Stimulated activated naive B cell treated with anti-CD40 and anti-IgM and Interleukin-4, amounts not matched to agents 10 μg/mL and 1 μg/mL and 100 μg/mL, for 72 hours (primary cell): Measurements from ENCODE around the gene CIT.

Source experiments
- ATAC-seq, 2 donors: fragments of 150-1000 bp; cut with Tn5 transposase; replicated peaks; 2 replicates each; pipeline ENCODE4 v1.10.0; 2021; ENCODE audit warnings: moderate library complexity in 1 of 2
- DNase-seq: peaks from one replicate; pipeline ENCODE4 v3.0.0; 2021
- H3K27ac Mint-ChIP-seq: one replicate; pipeline ENCODE4 v1.8.0; 2022; ENCODE audit warnings: mild to moderate bottlenecking, mixed read lengths
- H3K27me3 Mint-ChIP-seq, 2 donors: one replicate each; pipeline ENCODE4 v1.8.0; 2022; ENCODE audit warnings: mixed read lengths in 2 of 2
- H3K36me3 Mint-ChIP-seq, 2 donors: one replicate each; pipeline ENCODE4 v1.8.0; 2022; ENCODE audit warnings: mixed read lengths in 2 of 2, mild to moderate bottlenecking in 1 of 2
- H3K4me1 Mint-ChIP-seq, 2 donors: one replicate each; pipeline ENCODE4 v1.8.0; 2022; ENCODE audit warnings: mixed read lengths in 2 of 2, mild to moderate bottlenecking in 1 of 2
- H3K4me3 Mint-ChIP-seq, 2 donors: one replicate each; pipeline ENCODE4 v1.8.0; 2022; ENCODE audit warnings: mild to moderate bottlenecking in 2 of 2, mixed read lengths in 2 of 2, moderate library complexity in 1 of 2
- H3K9me3 Mint-ChIP-seq, 2 donors: one replicate each; pipeline ENCODE4 v1.8.0; 2022; ENCODE audit warnings: mixed read lengths in 2 of 2, mild to moderate bottlenecking in 1 of 2

The CIT gene

DNA sequence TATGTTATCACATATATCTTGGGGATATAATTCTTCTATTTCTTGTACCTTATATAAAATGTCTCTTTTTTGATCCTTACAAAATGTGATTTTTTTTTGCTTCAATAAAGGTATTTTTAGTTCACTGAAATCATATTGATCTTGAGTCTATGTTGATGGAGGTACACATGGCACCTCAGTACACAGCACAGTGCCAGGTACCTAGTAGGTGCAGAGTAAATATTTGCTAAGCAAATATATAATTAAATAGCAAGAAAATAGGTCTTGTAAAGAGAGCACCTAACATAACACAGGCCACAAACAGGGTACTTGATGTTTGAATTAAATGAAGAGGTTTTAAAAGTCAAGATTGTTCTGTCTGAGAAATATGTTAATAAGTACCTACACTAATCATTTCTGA is 69.7 kb downstream of the CIT start:
- no peaks in the 10 kb centered on the region for H3K27me3 Mint-ChIP-seq
- H3K4me3 Mint-ChIP-seq, result no peak overlapping the region
- peaks cover 3 to 8% of the 10 kb centered on the region in 2 donors for H3K4me1 Mint-ChIP-seq
- peaks cover 3 to 6% of the 10 kb centered on the region in 2 donors for H3K36me3 Mint-ChIP-seq
- H3K27ac Mint-ChIP-seq, result no peak overlapping the region
- DNase-seq (no peak), ATAC-seq (no peak)
- H3K9me3 Mint-ChIP-seq, result peaks cover 4 to 5% of the 10 kb centered on the region in 2 donors

- peaks cover 2 to 5% of the 10 kb centered on the region in 2 donors for H3K4me1 Mint-ChIP-seq
- no peaks in the 10 kb centered on the region for H3K27me3 Mint-ChIP-seq
- no peak overlapping the region for H3K4me3 Mint-ChIP-seq
- H3K36me3 Mint-ChIP-seq, result peaks cover 3 to 6% of the 10 kb centered on the region in 2 donors
- DNase-seq (no peak), ATAC-seq (no peak)
- no peak overlapping the region for H3K27ac Mint-ChIP-seq
- H3K9me3 Mint-ChIP-seq, result peaks cover 4 to 5% of the 10 kb centered on the region in 2 donors
Measured at GRCh38 chr12:119804011-119804641, 73.0 kb downstream of the CIT start.

GRCh38 chr12:119803381-119803791 is 73.7 kb downstream of the CIT start:
- peaks cover 3 to 6% of the 10 kb centered on the region in 2 donors for H3K36me3 Mint-ChIP-seq
- H3K27ac Mint-ChIP-seq, result no peak overlapping the region

DNA sequence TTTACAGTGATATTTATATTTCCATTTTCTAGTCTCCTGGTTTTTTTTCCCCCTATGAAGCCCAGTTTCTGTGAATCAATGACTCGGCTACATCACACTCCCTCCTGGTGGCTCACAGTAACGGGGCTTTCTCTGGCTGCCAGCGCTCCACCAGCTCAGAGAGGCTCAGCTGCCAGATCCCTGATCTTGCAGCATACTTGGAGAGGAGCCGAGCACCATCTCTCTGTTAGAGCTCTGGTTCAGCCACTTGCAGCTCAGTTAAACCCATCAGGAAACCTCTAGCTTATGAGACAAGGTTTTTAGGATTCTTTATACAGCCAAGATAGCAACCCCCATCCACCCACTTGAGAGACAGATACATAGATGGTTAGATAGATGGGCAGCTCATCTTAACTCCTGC is 74.6 kb downstream of the CIT start:
- Mint-ChIP-seq H3K36me3 (peaks cover 3 to 6% of the 10 kb centered on the region in 2 donors), H3K4me1 (no peaks in the 10 kb centered on the region), H3K27ac (no peak overlapping the region), H3K4me3 (no peak overlapping the region), H3K9me3 (peaks cover 4 to 5% of the 10 kb centered on the region in 2 donors), H3K27me3 (no peaks in the 10 kb centered on the region)
- DNase-seq, result no peak
- ATAC-seq, result no peak

More at GRCh38 chr12:119803381-119803791, 73.7 kb downstream of the CIT start:
- DNase-seq, result no peak
- Mint-ChIP-seq H3K4me1 (no peaks in the 10 kb centered on the region), H3K4me3 (no peak overlapping the region), H3K27me3 (no peaks in the 10 kb centered on the region), H3K9me3 (peaks cover 4 to 5% of the 10 kb centered on the region in 2 donors)
- no peak for ATAC-seq

DNA sequence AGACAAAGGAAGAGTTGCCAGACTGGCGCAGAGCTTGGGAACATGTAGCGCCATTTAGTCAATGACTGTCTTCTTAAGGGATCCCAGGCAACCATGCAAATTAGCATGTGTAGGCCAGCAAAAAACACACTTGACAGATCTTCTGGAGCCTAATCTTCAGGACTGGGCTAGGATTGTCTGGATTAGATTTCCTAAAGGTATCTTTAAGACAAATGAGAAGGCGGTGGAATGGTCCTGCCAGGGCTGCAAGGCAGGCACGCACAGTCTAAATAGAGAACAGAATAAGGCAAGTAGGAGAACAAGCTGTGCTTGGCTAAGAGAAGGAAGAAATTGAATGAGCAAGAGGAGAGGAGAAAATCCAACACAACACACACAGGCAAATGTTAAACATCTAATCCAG is 80.0 kb downstream of the CIT start:
- ATAC-seq (no peak), DNase-seq (no peak)
- Mint-ChIP-seq H3K27ac (no peak overlapping the region), H3K4me3 (no peak overlapping the region), H3K4me1 (no peaks in the 10 kb centered on the region), H3K36me3 (no peaks in the 10 kb centered on the region), H3K27me3 (no peaks in the 10 kb centered on the region), H3K9me3 (no peaks in the 10 kb centered on the region)

DNA sequence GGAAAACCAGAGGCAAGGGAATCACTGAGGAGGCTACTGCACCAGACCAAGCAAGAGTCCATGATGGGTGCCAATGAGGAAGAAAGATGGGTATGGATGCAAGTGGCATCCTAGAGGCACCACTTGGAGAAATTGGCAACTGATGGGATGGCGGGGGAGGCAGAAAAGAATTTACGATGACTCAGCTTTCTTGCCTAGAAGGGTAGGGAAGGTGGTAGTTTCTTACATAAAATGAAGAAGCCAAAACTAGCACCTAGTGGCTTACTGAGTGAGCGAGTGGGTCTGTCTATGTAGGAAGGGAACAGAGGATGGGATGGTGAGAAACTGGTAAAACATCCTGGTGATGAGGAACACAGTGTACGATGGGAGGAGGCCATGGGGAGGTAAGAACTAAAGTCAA is 80.8 kb downstream of the CIT start:
- Mint-ChIP-seq H3K36me3 (no peaks in the 10 kb centered on the region), H3K27me3 (no peaks in the 10 kb centered on the region), H3K4me1 (no peaks in the 10 kb centered on the region), H3K27ac (no peak overlapping the region), H3K9me3 (no peaks in the 10 kb centered on the region), H3K4me3 (no peak overlapping the region)
- no peak for ATAC-seq
- no peak for DNase-seq

DNA sequence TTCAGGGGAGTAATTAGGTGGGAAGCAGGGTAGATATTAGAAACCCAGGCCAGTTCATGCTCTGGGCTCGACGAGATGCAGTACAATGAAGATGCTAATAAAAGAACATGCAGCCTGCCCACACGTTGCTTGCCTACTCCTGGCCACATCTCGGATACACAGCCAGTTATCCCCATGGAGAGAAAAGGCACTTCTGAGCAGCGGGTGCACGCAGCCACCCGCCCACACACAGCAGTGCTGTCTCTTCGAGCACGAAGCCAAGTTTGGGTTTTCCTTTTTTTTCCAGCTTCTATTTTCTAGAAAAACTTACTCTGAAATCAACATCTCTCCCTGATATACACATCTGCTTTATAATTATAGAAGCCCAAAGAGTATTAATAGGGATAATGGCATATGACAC is 85.7 kb downstream of the CIT start:
- DNase-seq (no peak), ATAC-seq (no peak)
- H3K4me3 Mint-ChIP-seq, result no peak overlapping the region
- no peaks in the 10 kb centered on the region for H3K4me1 Mint-ChIP-seq
- no peak overlapping the region for H3K27ac Mint-ChIP-seq
- H3K36me3 Mint-ChIP-seq, result peaks cover 0 to 2% of the 10 kb centered on the region in 2 donors
- no peaks in the 10 kb centered on the region for H3K9me3 Mint-ChIP-seq
- H3K27me3 Mint-ChIP-seq, result no peaks in the 10 kb centered on the region

DNA sequence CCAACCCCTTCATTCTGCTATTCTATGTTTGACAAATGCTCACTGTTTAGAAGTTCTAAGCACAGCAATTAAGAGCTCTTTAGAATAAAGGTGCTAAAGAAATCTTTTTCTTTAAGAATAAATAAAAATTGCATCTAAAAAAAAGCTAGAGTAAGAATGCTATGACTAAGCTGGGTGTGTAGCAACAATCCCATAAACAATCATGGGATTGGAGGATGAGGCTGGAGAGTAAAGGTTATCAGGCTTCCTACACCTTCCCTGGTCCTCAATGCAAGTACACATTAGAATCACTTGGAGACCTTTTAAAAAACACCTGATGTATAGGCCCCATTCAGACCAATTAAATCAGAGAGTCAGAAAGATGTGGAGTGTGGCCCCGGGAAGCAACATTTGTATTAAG is 88.3 kb downstream of the CIT start:
- ATAC-seq (no peak), DNase-seq (no peak)
- Mint-ChIP-seq H3K4me1 (no peaks in the 10 kb centered on the region), H3K36me3 (peaks cover 2 to 10% of the 10 kb centered on the region in 2 donors), H3K9me3 (peaks cover 2 to 3% of the 10 kb centered on the region in 2 donors), H3K4me3 (no peak overlapping the region), H3K27me3 (no peaks in the 10 kb centered on the region), H3K27ac (no peak overlapping the region)

DNA sequence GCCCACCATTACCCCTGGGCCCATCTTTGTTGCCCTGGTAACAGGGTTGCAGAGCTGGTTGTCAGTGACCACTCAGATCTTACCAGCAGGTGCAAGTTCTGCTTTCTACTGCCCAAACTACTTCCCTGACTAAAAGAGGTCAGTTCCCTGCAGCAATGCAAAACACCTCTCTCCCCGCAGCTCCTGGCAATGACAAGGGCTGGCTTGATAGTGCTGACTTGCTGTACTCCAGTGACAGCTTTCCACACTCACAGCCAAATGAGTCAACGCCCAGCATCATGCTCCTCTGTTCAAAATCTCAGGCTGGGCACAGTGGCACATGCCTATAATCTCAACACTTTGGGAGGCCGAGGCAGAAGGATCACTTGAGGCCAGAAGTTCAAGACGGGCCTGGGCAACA is 90.6 kb downstream of the CIT start:
- Mint-ChIP-seq H3K4me1 (peaks cover 0 to 2% of the 10 kb centered on the region in 2 donors), H3K9me3 (peaks cover 2 to 3% of the 10 kb centered on the region in 2 donors), H3K27ac (no peak overlapping the region), H3K27me3 (no peaks in the 10 kb centered on the region), H3K4me3 (no peak overlapping the region), H3K36me3 (peaks cover 2 to 13% of the 10 kb centered on the region in 2 donors)
- ATAC-seq (no peak), DNase-seq (no peak)

- Mint-ChIP-seq H3K9me3 (peaks cover 2 to 3% of the 10 kb centered on the region in 2 donors), H3K27ac (no peak overlapping the region), H3K4me3 (no peak overlapping the region), H3K4me1 (peaks cover 0 to 2% of the 10 kb centered on the region in 2 donors), H3K36me3 (peaks cover 2 to 11% of the 10 kb centered on the region in 2 donors), H3K27me3 (no peaks in the 10 kb centered on the region)
- ATAC-seq (no peak), DNase-seq (no peak)
Measured at GRCh38 chr12:119784673-119785072, 92.4 kb downstream of the CIT start.

GRCh38 chr12:119783787-119784186 is 93.3 kb downstream of the CIT start:
- H3K4me1 Mint-ChIP-seq, result peaks cover 0 to 2% of the 10 kb centered on the region in 2 donors
- H3K9me3 Mint-ChIP-seq, result peaks cover 2 to 3% of the 10 kb centered on the region in 2 donors
- ATAC-seq (no peak), DNase-seq (no peak)
- peaks cover 2 to 11% of the 10 kb centered on the region in 2 donors for H3K36me3 Mint-ChIP-seq
- H3K27me3 Mint-ChIP-seq, result no peaks in the 10 kb centered on the region
- peak overlapping the region; percentile 37 for H3K27ac Mint-ChIP-seq
- H3K4me3 Mint-ChIP-seq, result no peak overlapping the region

DNA sequence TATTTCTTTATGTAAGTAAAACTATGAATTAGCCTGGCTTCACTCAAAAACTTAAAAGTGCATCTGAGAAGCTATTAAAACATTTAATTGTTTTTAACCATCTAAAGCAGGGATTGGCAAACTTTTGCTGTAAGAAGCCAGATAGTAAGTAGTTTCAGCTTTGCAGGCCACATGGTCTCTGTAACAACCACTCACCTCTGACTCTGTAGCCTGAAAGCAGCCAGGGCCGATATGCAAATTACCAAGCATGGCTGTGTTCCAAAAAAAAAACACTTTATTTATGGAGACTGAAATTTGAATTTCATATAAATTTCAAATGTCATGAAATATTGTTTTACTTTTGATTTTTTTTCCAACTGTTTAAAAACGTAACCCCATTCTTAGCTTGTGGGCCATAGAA is 95.3 kb downstream of the CIT start:
- Mint-ChIP-seq H3K27me3 (no peaks in the 10 kb centered on the region), H3K9me3 (peaks cover 2 to 3% of the 10 kb centered on the region in 2 donors), H3K4me1 (peaks cover 0 to 2% of the 10 kb centered on the region in 2 donors), H3K27ac (no peak overlapping the region), H3K36me3 (peaks cover 2 to 12% of the 10 kb centered on the region in 2 donors), H3K4me3 (no peak overlapping the region)
- ATAC-seq (no peak), DNase-seq (no peak)

GRCh38 chr12:119780786-119781434 is 96.2 kb downstream of the CIT start:
- ATAC-seq (no peak), DNase-seq (no peak)
- Mint-ChIP-seq H3K27me3 (no peaks in the 10 kb centered on the region), H3K4me3 (no peak overlapping the region), H3K4me1 (peaks cover 0 to 2% of the 10 kb centered on the region in 2 donors), H3K27ac (no peak overlapping the region), H3K36me3 (peaks cover 1 to 11% of the 10 kb centered on the region in 2 donors), H3K9me3 (peaks cover 1 to 3% of the 10 kb centered on the region in 2 donors)

DNA sequence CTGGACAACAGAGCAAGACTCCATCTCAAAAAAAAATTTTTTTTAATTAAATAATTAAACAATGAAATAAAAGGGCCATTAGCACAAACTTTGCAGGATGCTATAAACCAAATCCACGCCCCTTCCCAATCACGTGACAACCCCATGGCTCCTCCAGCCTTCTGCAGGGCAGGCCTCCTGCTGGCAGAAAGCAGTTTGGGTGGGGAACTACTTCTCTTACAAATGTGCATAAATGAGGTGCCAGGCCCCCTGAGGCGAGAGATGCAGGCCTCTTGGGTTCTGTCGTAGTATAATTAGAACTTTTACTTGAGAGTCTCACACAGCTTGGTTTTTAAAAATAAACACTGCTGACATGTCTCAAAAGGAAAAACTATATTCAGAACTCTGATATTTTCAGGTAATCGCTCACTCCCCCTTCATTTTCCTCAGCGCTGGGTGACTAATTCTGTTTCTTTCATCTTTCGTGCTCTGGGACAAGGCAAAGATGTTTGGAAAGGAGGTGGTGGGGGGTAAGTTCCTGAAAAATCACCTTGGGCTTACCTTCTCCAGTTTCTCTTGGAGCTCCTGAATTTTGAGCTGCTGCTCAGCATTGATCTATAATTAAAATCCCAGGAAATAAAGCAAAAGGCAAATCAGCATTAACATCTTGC is 101.7 kb downstream of the CIT start:
- Mint-ChIP-seq H3K27me3 (no peaks in the 10 kb centered on the region), H3K4me1 (no peaks in the 10 kb centered on the region), H3K36me3 (peaks cover 0 to 11% of the 10 kb centered on the region in 2 donors), H3K9me3 (no peaks in the 10 kb centered on the region), H3K27ac (no peak overlapping the region), H3K4me3 (no peak overlapping the region)
- no peak for DNase-seq
- ATAC-seq, result no peak

DNA sequence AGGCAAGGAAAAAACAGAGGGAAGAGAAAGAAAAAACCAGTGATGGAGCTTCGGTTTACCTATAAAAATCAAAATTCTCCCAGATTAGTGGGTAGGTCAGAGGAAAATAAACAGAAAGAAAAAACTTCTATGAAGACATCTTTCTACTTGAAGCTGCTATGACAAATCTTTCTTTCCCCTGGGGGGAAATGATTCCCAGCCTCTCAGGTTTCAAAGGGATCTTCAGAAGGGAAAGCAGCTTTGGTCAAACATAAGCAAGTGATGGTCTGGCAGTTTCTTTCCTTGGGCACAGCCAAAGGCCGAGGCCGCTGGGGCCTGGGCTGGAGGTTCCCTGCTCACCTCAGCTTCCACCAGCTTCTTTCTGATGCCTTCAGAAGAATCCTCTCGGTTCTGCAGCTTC is 104.7 kb downstream of the CIT start:
- no peaks in the 10 kb centered on the region for H3K27me3 Mint-ChIP-seq
- peaks cover 0 to 11% of the 10 kb centered on the region in 2 donors for H3K36me3 Mint-ChIP-seq
- H3K9me3 Mint-ChIP-seq, result no peaks in the 10 kb centered on the region
- DNase-seq (no peak), ATAC-seq (no peak)
- no peak overlapping the region for H3K27ac Mint-ChIP-seq
- H3K4me1 Mint-ChIP-seq, result no peaks in the 10 kb centered on the region
- H3K4me3 Mint-ChIP-seq, result no peak overlapping the region
